ENCODE measurements around the gene RTF2.

The RTF2 gene

DNA sequence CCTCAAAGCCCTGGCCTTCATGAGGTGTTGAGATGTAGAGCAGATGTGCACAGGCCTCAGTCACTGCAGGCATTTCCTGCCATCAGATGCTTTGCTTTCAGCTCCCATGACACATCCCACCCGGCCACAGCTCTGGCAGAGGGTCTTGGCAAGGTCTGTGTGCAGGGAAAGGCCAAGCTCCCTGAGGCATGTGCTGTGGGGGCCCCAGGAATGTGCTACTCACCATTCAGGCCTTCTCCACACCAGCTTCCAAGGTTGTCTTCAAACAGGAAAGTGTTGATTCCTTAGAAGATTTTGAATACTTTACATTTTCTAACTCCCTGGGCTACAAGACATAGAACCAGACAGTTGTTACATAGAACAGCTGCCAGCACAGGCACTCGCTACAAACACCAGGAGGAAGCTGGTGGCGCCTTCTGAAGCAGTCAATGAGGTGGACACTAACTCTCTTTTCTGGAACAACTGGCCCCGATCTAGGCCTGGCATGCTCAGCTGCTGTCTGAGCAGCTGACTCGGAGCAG is 28.6 kb upstream of the RTF2 start:
- DNase-seq, result no peak

DNA sequence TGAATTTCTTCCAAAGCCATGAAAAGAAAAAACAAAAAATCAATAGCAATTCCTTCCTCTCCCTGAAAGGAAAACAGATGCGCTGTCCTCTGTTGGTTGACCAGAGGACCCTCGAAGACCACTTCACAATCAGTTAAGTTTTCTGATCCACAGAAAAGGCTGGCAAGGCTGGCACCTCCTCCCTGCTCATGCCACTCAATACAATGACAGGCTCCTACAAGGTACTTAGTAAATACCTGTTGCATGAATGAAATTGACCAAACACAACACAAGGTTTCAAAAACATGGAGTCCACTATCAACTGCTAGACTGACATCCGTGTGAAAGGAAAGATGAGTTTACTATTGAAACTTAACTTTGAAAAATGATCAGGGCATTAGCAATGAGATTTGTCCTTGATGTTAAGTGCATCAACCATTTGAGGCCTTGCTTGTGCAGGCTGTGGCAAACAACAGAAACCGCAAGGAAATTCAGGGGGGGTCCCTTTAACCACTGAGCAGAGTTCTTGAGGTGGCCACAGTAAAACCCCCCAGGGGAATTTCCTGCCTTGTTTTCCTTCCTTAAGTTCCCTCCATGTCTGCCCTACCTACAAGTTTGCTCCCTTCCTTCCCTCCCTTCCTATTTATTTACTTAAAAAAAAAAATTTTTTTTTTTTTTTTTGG is 27.9 kb upstream of the RTF2 start:
- DNase-seq, result no peak

DNA sequence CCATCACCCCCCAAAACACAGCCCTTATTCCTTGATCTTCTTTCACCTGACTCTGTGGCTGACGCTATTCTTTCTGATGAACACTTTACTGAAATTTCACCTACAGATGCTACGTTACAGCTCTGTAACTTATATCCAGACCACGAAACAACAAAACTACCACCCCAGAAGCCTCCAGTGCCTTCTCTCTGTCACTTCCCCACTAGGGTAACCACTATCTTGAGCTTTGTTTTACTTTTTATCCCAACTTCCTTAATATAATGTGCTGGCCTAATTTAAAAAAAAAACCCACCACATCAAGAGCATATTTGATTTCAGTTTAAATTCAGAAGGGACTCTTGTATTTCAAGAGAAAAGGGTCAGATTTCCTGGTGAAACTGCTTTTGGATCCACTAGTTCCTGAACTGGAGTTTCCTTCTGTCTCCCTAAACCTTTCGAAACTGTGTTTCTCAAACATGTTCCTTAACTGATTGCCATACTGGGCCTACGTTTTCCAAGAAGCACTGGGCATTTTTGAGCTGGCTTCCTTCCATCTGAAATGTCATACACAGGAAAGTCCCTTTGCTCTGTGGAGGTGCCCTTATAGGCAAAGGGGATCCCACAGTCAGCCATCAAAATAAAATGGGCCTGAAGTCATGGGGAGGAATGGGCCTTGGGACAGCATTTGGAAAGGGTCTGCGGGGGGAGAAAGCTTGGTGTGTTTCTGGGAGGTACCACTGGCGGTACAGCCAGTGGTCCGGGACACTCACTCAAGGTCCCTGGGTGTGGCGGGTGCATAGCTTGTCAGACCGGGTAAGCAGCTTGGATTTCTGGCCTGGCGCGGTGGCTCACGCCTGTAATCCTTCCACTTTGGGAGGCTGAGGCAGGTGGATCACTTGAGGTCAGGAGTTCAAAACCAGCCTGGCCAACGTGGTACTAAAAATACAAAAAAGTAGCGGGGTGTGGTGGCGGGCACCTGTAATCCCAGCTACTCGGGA is 25.8 kb upstream of the RTF2 start:
- no peak for DNase-seq

DNA sequence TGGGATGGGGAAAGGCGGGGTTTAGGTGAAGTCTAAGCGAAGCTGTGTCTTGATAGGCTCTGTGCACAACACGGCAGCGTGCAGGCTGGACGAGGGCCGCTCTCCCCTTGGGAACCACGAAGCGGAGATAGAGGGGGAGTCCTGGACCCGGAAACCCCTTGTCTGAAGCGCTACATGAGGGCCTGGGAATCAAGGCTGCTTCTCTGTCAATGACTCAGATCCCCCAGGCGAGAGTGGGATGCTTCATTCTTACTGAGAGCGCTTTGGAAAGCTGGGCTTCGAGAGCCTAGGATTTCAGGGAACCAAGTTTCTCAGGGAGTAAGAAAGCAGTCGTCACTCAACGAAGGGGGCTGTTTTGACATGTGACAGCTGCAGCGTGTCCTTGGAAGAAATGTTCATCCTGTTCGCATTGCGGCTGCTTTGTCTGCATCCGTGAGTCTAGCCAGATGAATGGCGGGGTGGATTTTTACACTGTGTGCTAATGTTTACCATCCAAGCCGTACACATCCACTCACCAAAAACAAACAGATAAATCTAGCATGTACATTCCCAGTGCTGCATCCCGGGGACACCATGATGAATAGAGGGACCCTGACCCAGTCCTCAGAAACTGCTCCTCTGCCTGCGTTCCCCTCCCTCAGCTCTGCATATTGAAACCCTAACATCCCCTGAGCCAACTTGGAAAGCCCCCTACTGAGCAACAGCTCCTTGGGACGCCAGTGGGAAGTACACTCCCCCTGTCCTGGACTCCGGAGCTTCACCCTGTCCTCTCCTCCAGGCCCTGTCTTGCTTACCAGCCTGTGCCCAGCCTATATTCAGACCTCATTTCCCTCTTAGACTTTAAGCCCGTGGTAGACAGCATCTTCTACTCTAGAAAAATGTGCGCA is 24.5 kb upstream of the RTF2 start:
- DNase-seq, result peak; percentile 16

DNA sequence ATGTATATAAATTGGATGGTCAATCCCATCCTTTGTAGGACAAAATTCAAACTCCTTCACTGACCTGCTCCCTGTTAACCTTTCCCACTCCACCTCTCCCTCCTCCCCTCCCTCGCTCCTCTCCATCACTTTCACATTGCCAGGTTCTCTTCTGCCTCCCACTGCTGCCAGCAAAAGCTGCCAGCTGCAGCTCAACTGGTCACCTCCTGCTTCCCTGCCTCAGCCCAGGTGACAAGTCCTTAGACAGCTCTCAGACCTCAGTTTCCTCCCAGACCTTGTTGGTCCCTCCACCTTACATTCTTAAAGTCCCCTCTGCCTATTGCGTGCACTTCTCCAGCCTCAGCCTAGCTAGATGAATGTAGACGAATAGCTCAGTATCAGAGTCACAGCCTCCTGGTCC is 23.3 kb upstream of the RTF2 start:
- no peak for DNase-seq

DNA sequence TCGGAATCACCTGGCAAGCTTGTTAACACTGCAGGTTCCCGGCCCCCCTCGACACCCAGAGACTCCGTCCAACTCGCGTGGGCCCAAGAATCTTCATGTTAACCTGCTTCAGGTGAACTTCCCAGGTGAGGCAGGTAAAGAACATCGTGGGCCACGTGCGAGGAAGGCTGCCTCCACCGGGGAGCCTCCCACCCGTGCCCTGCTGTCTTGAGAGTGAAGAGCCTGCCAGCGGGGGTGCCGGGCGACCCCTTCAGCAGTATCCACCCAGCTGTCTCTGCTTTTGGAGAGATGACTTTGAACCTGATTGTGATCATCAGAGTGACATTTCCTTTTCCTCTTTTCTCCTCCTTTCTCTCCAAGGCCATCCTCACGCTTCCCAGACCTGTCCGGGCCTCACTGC is 22.9 kb upstream of the RTF2 start:
- no peak for DNase-seq

DNA sequence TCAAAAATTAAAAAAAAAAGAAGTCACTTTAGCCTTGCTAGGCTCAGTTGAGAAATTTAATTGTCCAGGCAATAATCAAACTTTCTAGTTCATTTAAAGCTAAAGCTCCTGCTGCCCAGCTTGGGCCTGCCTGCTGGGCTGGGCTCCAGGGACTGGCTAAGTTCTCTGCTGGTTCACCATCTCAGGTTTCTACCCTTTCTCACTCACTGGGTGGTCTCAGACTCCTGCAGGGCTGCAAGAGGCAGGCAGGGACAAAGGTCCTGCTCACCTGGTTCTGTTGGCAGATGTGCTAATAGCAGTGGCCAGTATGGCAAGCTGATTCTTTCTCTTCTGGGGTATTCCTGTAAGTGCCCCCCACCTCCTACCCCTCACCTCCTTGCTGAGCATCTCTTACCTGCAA is 21.2 kb upstream of the RTF2 start:
- DNase-seq, result no peak

DNA sequence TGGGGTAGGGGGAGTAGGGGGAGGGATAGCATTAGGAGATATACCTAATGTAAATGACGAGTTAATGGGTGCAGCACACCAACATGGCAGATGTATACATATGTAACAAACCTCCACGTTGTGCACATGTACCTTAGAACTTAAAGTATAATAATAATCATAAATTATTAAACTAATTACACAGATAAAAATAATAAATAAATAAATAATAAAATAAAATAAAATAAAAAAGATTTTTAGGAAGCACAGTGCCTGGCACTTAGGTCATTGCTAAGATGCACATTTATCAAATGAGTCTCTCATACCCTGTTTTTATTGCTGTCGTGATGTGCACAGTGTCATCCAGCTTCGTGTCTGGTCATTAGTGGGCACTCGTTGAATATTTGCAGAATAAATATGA is 19.0 kb upstream of the RTF2 start:
- no peak for DNase-seq

DNA sequence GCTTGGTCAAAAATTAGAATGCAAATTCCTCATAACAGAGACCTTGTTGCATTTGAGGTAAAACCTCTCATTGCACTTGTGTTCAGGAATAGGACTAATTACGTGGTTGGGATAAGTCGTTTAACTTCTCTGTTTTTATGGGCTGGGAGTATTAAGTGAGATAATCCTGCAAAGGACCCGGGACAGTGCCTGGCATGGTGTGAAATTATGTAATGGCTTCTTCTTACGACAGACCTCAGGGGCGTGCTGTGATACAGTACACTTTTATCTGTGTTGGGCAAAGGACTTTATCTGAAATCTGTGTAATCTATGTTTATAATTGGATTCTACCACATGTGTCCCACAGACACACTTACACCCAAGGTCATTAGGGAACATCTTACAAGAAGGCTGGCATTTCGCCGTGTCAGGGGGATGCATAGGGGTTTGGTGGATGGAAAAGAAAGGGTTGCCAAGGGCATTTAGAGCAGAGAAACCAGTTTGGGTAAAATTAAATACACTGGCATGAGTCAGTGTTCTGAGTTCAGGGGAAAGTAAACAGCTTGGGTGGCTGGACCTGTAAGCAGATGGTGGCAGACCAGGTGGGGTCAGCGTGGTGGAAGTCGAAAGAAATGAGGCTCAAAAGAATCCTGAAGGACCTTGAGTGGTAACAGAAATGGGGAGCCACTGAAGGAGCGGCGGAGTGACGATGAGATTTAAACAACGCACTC is 17.2 kb upstream of the RTF2 start:
- DNase-seq, result peak; percentile 24

DNA sequence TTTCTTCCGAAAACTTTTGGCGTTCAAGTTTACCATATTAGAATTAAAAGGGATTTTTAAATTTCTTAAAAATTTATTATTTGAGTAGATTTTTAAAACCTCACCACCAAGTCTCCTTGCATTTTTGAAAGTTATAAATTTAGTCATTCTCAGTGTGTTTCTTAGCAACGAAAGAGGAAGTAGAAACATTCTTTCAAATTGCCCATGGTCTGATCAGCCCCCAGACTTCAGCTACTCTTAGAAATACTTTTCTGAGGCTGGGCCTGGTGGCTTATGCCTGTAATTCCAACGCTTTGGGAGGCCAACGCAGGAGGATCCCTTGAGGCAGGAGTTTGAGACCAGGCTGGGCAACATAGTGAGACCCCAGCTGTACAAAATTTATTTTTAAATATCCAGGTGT is 15.1 kb upstream of the RTF2 start:
- DNase-seq, result no peak

DNA sequence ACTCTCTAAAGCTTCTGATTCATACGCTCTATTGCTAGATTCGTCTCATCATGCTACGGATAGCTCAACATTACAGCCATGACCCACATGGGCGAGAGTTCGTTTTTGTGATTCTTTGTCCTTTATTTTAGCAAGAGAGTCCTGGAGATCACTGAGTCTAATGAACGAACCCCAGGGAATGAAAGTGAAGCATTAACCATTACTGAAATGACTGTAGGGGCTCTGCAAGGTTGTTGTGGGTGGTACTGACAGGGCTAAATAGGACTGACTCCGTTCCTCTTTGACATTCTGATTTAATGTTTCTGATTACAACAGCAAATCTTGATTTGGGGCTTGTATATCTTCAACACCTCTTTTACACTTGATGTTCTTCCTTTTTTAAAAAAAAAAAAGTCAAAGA is 13.7 kb upstream of the RTF2 start:
- DNase-seq, result no peak

DNA sequence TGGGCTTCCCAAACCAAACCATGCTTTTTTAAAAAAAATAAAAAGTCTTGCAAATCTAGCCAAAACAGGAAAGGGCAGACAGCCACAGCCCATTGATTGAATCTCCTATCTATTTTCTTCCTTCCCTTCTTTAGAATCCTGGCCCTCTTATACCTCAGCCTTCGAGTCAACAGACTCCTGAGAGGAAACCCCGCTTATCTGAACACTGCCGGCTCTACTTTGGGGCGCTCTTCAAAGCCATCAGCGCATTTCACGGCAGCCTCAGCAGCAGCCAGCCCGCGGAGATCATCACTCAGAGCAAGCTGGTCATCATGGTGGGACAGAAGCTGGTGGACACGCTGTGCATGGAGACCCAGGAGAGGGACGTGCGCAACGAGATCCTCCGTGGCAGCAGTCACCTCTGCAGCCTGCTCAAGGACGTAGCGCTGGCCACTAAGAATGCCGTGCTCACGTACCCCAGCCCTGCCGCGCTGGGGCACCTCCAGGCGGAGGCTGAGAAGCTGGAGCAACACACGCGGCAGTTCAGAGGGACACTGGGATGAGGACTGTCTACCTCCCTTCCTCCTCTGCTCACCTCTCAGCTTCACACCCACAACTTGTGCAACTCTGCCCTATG is 10.1 kb upstream of the RTF2 start:
- no peak for DNase-seq

DNA sequence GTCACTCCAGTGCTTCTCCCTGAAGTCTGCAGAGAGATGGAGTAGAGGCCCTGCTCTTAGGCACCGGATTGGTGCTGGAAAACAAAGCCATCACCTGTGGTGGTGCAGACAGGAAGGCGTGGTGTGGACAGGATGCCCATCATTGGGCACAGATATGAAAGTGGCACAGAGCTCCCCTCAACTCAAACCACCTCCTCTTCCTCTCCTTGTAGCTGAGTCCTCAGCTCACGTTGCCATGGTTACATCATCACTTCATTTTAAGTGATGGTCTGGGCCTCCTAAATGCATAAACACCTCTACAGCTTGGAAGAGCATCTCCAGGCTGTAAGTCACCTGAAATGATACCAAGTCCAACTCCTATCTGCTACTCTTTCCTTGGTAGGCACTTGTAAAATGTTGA is 8.0 kb upstream of the RTF2 start:
- DNase-seq, result no peak

DNA sequence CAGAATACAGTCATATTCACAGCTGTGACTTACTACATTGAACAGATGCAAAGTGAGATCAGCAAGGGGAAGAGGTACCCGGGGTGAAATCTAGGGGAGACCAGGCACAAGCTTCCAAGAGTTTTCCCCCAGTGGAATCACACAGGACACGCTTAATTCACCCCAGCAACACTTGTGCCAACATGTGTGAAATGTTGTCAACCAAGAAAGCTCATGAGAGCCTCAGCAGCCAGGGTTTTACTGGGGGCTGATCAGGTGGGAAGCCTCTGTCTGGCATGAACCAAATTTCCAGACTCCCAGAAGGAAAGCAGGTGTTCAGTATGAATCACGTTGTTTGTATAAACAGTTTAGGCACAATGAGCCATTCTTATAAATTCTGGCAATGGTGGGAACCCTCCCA is 6.9 kb upstream of the RTF2 start:
- no peak for DNase-seq

DNA sequence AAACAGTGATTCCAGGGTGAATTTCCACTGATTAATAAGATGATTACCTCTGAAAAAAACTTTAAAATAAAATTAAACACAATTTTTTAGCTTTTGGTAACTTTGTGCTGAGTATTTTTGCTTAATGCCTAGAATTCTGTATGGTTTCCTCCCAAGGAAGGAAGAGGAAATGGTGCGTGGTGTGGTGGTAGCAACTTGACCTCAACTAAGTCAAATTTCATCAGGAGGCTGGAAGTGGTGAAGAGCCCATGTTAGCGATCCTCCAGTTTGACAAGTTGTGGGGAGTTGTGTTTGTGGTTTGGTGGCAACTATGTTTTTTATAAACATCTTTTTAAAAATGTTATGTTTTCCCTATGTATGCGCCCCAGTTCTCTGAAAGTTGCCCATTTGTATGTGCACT is 5.0 kb upstream of the RTF2 start:
- DNase-seq, result no peak

DNA sequence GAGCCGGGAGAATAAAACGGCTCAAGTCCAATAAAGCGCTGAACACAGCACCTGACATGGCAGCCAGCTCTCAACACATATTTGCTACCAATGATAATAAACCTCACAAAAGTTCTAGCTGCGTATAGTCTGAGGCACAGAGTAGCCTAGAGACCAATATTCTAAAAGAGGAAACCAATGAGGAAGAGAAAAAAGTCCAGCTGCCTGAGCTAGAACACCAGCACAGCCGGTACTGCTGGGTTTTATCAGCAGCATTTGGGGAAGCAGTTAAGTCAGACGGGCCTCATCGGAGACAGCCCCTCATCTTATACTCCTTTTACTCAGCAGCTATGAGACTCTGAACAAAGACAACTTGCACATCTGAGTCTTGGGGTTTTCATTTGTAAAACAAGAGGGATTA is 2.4 kb upstream of the RTF2 start:
- no peak for DNase-seq

DNA sequence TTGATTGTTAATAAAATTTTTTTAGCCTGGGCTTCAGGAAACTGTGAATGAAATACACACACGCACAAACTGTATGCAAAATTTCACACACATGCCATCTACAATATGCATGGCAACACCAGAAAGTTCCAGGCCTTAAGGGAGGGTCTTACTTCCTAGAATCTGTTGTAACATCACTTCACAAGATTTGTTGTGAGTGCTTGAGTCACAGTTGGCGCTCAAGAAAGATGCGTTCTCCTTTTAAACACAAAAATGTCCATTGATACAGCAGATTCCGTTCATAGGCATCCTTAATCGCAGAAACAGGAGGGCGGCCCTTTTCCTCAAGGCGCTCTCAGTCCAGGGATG is 485 bp upstream of the RTF2 start:
- DNase-seq, result no peak

DNA sequence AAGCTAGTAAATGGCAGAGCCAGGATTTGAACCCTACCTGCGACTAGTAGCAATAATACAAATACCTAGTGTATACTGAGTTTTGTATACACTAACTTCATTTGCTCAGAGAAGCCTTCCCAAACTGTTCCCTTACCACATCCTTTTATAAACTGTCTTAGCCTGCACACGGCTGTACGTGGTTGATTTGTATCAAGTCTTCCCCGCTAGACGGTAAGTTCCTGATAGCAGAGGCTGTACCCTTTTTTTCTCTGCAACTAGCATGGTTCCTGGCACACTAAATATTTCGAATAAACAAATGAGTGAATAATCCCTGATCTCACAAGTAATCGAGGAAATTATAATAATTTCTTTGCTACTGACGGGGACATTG is 636 bp downstream of the RTF2 start:
- no peak for DNase-seq

DNA sequence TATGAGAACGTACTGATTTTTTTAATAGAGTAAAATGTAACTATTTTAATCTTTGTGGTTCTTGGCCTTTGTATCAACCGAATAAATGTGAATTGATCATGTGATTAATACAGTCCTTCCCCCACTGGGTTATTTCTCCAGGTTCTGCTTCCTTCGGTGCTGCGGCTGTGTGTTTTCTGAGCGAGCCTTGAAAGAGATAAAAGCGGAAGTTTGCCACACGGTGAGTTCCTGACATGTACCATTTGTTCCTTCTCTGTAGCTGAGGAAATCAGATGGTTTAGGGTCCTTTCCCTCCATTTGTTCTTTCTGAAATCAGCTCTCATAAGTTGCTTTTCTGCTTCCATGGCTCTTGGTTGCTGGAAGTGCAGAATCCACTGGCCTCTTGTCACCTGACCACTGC is 15.5 kb downstream of the RTF2 start:
- no peak for DNase-seq

DNA sequence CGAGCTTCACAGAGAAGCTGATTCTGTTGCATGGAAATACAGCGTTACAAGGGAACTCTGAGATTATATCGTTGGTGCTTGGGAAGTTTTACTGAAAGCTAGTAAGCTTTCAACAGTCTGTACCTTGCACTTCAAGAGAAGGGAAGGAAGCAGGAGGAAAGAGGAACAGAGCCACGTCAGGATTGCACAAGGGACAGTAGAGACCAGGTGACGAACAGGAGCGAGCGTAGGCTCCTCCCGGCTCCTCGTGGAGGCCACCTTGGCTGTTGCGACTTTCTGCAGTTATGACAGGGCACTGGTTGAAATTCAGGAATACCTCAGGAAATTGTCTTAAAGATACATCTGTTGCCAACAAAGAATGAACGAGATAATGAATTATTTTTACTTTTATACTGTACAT is 18.8 kb downstream of the RTF2 start:
- no peak for DNase-seq

DNA sequence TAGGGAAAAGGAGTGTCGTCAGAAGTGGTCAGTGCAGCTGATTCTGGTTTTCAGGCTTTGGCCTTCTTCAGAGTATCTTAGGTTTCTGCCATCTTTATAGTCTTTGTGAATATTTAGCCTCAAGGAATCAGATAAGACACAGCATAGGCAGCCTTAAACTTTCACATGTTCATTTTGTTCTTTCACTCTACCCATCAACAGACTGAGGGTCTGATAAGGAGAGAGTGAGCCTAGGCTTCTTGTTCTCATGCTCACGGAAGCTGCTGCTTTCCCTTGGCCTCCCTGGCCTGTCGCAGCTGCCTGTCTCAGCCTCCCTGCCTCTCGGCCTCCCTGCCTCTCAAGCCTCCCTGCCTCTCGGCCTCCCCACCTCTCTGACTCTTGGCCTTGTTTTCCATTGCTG is 20.1 kb downstream of the RTF2 start:
- DNase-seq, result no peak

DNA sequence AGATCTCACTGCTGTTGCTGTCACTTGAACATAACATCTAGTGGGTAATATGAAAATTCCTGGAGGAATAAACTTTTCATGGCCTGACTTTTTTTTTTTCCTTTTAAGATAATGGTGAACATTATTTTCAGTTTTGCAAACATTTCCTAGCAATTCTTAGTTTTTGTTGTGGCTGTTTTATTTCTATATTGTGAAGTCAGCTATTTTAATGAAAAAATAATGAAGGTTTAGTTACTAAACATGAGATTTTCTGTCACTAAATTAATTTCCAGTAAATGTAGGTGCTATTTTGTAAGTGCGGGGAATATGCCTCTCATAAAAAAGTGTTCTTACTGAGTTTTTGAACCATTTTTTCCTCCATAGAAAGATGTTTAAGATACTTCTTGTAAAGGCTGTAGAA is 32.7 kb downstream of the RTF2 start:
- DNase-seq, result no peak
